Astrocyte (in vitro differentiated cells and primary cell): ENCODE measurements around the gene UBTD1.

Experiments used
- CTCF ChIP-seq: IDR thresholded peaks from 2 replicates; pipeline ENCODE4 v1.5.1; 2011; ENCODE audit warnings: low read depth, mild to moderate bottlenecking, inconsistent platforms, low read length, moderate library complexity; ENCODE audit not compliant: insufficient read depth
- EZH2 ChIP-seq: IDR thresholded peaks from 2 replicates; pipeline ENCODE4 v1.6.1; 2012; ENCODE audit warnings: mild to moderate bottlenecking, low read length, inconsistent platforms; ENCODE audit not compliant: insufficient read depth

- TF ChIP-seq CTCF (no peak), EZH2 (no peak)
These were observed 22.7 kb upstream of the UBTD1 start for GRCh38 chr10:97475936-97476594.
